ENCODE results near the gene EFNA2.

DNA sequence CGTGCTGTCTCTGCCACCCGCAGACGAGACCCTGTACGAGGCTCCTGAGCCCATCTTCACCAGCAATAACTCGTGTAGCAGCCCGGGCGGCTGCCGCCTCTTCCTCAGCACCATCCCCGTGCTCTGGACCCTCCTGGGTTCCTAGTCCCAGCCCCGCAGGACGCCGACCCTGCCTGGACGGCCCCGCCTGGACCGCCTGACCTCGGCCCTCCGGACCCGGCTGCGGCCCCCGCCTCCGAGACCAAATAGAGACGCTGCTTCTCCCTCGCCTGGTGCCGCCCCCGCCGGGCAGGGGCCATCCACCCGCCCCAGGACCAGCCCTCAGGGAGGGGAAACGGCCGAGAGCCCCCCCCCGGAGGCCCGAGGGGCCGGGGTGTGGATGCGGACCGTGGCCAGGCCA is 14.1 kb downstream of the EFNA2 start:
- TF ChIP-seq, protein P1, sequence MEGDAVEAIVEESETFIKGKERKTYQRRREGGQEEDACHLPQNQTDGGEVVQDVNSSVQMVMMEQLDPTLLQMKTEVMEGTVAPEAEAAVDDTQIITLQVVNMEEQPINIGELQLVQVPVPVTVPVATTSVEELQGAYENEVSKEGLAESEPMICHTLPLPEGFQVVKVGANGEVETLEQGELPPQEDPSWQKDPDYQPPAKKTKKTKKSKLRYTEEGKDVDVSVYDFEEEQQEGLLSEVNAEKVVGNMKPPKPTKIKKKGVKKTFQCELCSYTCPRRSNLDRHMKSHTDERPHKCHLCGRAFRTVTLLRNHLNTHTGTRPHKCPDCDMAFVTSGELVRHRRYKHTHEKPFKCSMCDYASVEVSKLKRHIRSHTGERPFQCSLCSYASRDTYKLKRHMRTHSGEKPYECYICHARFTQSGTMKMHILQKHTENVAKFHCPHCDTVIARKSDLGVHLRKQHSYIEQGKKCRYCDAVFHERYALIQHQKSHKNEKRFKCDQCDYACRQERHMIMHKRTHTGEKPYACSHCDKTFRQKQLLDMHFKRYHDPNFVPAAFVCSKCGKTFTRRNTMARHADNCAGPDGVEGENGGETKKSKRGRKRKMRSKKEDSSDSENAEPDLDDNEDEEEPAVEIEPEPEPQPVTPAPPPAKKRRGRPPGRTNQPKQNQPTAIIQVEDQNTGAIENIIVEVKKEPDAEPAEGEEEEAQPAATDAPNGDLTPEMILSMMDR (IDR thresholded peaks at IDR 0.05; ENCODE audit: low read depth, low read length, poor library complexity, severe bottlenecking) = no peak
- no peak for TF ChIP-seq EZH2phosphoT487 (IDR thresholded peaks at IDR 0.05; ENCODE audit: borderline replicate concordance, low read length)

All from DOHH2 (cell line).